ENCODE results near the gene SLC43A1. TPM values are rescaled to one million over a fixed set of nuclear protein-coding genes. Genes with fewer than 3 reads are reported as not detected.
A peak's percentile ranks its signal among the peaks of the same experiment; 100 is the strongest.

The SLC43A1 gene
- total RNA-seq, 1 donor from 2014 or later, result 10.4 TPM

DNA sequence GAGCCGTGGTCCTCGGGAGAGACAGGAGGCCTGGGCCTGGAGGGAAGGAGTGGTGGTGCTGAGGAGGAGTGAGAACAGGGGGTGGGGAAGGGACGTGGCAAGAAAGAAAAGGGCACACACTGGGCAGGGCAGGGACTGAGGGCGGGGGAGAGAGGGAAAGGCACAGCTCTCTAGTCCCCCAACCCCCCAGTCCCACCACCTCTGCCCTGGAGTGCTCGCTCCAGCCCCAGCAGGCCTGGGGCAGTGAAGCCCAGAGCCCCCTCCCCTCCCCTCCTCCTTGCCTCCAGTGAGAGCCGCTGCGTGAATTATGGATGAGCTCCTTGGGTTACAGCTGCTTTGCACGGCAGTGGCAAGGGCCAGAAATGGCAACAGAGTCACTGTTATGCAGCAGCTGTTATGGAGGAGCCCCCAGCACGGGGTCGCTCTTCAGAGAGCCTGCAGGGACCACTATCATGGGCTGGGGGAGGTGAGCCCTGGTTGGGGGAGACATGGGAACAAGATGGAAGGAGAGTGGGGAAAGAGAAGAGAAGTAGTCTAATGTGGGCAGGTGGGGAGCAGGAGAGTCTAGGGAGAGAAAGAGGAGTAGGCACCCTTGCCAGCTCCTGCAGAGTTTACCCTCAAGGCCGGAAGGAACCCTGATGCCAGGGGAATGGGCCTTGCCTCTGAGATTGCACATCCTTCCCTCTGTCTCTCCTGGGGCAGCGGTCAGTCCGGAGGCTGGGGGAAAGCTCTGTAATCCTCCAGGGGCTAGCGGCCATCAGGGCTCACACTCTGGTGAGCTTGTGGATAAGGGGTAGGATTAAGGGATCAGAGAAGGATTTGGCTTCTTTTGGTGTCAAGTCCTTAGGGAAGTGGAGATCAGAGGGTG lies 51.6 kb downstream of the SLC43A1 start:
- H3K9me3 Mint-ChIP-seq (ENCODE audit: unreplicated experiment), result no peaks in the 10 kb centered on the region
- no peak overlapping the region for H3K4me3 Mint-ChIP-seq (ENCODE audit: unreplicated experiment)

DNA sequence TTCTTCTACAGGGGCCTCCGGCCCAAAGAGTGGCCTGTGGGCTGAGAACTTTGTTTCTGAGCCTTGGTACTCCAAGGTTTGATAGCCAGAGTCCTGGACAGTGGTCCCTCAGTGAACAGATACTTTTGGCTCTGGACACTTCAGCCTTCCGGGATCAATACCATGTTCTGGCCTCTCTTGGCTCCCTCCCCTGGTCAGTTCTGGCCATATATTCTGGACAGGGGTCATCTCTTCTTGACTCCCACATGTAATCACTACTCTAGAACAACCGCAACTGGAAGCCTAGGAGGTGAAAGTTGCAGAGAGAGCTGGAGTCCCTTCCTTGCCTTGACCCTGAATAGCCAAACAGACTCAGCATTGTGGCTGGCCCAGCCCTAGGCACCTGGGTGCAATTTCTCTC lies 52.9 kb downstream of the SLC43A1 start:
- DNase-seq (ENCODE audit: low spot score), result no peak
- TF ChIP-seq, protein P1, sequence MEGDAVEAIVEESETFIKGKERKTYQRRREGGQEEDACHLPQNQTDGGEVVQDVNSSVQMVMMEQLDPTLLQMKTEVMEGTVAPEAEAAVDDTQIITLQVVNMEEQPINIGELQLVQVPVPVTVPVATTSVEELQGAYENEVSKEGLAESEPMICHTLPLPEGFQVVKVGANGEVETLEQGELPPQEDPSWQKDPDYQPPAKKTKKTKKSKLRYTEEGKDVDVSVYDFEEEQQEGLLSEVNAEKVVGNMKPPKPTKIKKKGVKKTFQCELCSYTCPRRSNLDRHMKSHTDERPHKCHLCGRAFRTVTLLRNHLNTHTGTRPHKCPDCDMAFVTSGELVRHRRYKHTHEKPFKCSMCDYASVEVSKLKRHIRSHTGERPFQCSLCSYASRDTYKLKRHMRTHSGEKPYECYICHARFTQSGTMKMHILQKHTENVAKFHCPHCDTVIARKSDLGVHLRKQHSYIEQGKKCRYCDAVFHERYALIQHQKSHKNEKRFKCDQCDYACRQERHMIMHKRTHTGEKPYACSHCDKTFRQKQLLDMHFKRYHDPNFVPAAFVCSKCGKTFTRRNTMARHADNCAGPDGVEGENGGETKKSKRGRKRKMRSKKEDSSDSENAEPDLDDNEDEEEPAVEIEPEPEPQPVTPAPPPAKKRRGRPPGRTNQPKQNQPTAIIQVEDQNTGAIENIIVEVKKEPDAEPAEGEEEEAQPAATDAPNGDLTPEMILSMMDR (IDR thresholded peaks at IDR 0.05; ENCODE audit: unreplicated experiment), result no peak
- Mint-ChIP-seq H3K4me3 (ENCODE audit: unreplicated experiment) (no peak overlapping the region), H3K9me3 (ENCODE audit: unreplicated experiment) (no peaks in the 10 kb centered on the region), H3K27ac (ENCODE audit: unreplicated experiment) (no peak overlapping the region), H3K4me1 (ENCODE audit: unreplicated experiment) (peaks cover 15% of the 10 kb centered on the region), H3K27me3 (ENCODE audit: unreplicated experiment) (peaks cover 31% of the 10 kb centered on the region), H3K36me3 (ENCODE audit: low read depth, unreplicated experiment) (no peaks in the 10 kb centered on the region)

More for the DNA sequence above, 51.6 kb downstream of the SLC43A1 start:
- no peak for DNase-seq (ENCODE audit: low spot score)
- H3K4me1 Mint-ChIP-seq (ENCODE audit: unreplicated experiment), result peaks cover 11% of the 10 kb centered on the region
- H3K27ac Mint-ChIP-seq (ENCODE audit: unreplicated experiment), result no peak overlapping the region
- H3K27me3 Mint-ChIP-seq (ENCODE audit: unreplicated experiment), result peaks cover 29% of the 10 kb centered on the region
- no peaks in the 10 kb centered on the region for H3K36me3 Mint-ChIP-seq (ENCODE audit: low read depth, unreplicated experiment)
- TF ChIP-seq, protein P1 (IDR thresholded peaks at IDR 0.05; ENCODE audit: unreplicated experiment), result no peak

DNA sequence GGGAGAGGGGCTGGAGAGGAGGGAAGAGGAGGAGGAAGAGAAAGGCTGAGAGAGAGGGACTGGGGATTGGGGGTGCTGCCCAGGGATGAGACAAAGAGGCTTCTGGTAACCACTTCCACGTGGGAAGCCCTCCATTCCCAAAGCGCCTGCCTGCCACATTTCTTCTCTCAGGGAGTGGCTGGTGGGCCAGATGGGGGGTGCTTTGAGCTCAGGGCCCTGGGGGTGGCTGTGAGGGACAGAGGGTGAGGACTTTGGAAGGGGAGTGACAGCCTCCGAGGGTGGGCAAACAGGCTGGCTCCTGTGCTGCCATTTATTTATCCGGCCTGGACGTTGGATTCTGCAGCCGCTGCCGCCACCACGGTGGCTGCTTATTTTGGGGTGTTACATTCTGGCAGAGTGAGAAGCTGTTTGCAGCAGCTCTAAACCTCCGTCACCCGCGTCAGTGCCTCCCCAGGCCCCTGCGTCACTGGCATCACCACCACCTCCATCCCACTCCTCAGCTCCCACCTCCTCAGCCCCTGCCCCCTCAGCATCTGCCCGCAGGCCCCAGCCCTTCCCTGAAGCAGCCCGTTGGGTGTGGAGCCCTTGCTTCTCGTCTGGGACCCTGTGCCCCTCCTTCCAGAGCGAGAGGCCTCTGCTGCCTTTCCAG lies 53.5 kb downstream of the SLC43A1 start:
- DNase-seq (ENCODE audit: low spot score), result no peak
- no peak overlapping the region for H3K27ac Mint-ChIP-seq (ENCODE audit: unreplicated experiment)
- no peak overlapping the region for H3K4me3 Mint-ChIP-seq (ENCODE audit: unreplicated experiment)
- no peaks in the 10 kb centered on the region for H3K36me3 Mint-ChIP-seq (ENCODE audit: low read depth, unreplicated experiment)
- peaks cover 35% of the 10 kb centered on the region for H3K27me3 Mint-ChIP-seq (ENCODE audit: unreplicated experiment)
- peaks cover 19% of the 10 kb centered on the region for H3K4me1 Mint-ChIP-seq (ENCODE audit: unreplicated experiment)
- H3K9me3 Mint-ChIP-seq (ENCODE audit: unreplicated experiment), result no peaks in the 10 kb centered on the region
- TF ChIP-seq, protein P1 (IDR thresholded peaks at IDR 0.05; ENCODE audit: unreplicated experiment), result no peak

DNA sequence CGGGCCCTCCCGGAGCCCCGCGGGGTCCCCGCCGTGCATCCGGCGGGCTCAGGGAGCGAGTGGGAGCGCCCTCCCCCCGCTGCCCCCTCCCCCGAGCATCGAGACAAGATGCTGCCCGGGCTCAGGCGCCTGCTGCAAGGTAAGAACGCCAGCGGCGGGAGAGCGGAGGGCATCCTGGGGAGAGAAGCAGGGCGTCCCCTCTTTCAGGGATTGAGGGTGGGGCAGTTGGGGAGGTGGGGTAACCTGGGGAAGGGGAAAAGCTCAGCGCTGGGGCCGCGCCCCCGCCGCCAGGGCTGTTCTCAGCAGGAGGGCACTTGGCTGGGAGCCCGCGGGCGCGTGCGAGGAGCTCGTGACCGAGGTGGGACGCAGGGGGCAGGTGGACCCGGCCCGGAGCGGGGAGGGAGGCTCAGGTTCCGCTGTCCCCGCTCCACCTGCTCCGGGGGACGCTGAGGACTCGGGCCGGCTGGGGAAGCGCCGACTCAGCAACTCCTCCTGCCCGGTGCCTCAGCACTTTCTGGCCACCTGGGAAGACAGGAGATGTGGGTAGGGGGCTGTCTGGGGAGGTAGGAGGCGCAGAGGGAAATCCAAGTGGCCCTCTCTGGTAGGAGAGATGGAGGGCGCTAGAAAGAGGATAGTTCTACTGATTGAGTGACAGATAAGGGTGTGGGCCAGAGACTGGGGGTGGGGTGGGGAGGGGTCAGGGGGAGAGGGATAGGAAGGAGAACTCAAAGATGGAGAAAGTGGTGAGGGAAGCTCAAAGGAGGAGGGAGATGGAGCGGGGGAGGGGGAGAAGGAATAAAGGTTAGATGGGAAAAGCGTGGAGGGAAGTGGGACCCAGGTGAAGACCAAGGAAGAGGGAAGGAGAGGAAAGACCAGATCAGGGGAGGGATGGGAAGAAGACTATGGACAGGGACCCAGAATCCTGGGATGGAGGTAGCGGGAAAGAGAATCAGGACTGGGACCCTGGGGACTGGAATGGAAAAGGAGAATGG lies 54.4 kb downstream of the SLC43A1 start:
- Mint-ChIP-seq H3K9me3 (ENCODE audit: unreplicated experiment) (no peaks in the 10 kb centered on the region), H3K27me3 (ENCODE audit: unreplicated experiment) (peaks cover 37% of the 10 kb centered on the region), H3K27ac (ENCODE audit: unreplicated experiment) (no peak overlapping the region), H3K36me3 (ENCODE audit: low read depth, unreplicated experiment) (no peaks in the 10 kb centered on the region), H3K4me1 (ENCODE audit: unreplicated experiment) (peaks cover 21% of the 10 kb centered on the region), H3K4me3 (ENCODE audit: unreplicated experiment) (peak overlapping the region; percentile 63)
- DNase-seq (ENCODE audit: low spot score), result no peak
- TF ChIP-seq, protein P1 (IDR thresholded peaks at IDR 0.05; ENCODE audit: unreplicated experiment), result no peak
